ENCODE measurements around the gene EPHA4. TPM values are rescaled to one million over a fixed set of nuclear protein-coding genes. Genes with fewer than 3 reads are reported as not detected.

Gene EPHA4
- polyA plus RNA-seq, 2 donors: 4.5 to 6.0 TPM

DNA sequence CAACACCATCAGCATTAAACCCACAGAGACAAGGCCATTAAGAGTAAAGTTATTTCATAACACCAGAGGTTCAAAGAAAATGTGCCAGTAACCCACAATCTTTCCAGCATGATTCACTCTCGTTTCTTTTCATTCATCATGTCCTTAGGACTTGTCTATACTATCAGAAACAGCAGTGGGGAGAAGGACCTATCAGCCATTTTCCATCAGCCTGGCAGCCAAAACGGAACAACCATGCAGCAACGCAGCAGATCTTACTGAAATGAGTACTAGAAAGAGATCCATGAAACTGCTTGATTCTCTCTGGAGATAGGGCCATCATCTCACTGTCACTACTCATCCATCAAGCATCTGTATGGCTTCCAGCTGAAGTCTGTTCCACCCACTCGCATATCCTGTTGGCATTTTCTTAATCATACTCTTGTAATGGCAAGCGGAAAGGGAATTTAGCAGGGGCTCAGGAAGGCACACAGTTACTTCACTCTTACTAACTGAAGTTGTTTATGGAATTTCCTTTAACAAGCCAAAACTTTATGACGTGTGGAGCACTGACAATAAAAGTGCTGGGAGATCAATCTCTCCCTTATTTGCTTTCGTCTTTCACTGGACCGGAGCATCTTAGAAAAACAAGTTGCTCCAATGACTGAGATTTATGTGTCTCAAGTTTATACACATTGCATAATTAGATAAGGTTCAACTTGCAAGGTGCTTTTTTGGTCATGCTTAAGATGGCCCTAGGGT is 69.7 kb downstream of the EPHA4 start:
- Histone ChIP-seq H3K27ac (ENCODE audit: low read depth in 2 of 2, low read length in 1 of 2) (no peak overlapping the region), H3K4me1 (ENCODE audit: control insufficient read depth in 2 of 2, insufficient read depth in 2 of 2, low read length in 1 of 2) (peaks cover 0 to 2% of the 10 kb centered on the region in 2 donors), H3K9me3 (ENCODE audit: control insufficient read depth in 2 of 2, insufficient read depth in 1 of 2, low read depth in 1 of 2, low read length in 1 of 2) (no peaks in the 10 kb centered on the region), H3K4me3 (ENCODE audit: low read depth in 1 of 2, low read length in 2 of 2) (no peak overlapping the region), H3K27me3 (ENCODE audit: control insufficient read depth in 1 of 2, insufficient read depth in 2 of 2, low read length in 2 of 2) (no peaks in the 10 kb centered on the region), H3K36me3 (ENCODE audit: control insufficient read depth in 2 of 2, insufficient read depth in 2 of 2, low read length in 1 of 2) (no peaks in the 10 kb centered on the region)
- WGBS, 2 donors: 66 to 71% methylated on average over 8 of the region's 8 CpGs

DNA sequence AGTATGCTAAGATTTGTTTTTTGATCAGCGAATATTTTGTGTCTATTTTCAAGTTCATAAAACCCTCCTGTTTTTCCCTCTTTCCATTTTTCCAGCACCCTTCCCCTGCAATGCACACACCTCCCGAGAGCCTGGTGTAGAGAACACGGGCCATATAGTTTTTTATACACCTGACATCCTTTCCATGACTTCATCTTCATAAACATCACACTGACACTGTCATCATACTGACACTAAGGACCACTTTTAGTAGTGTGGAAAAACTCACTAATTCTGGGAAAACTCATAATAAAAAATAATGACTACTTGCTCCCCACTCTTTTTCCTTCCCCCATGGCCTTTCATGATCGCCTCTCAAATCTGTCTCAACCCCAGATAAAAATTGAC is 70.2 kb downstream of the EPHA4 start:
- WGBS, 2 donors: 73 to 87% methylated on average over 4 of the region's 4 CpGs
- Histone ChIP-seq H3K4me1 (ENCODE audit: control insufficient read depth in 2 of 2, insufficient read depth in 2 of 2, low read length in 1 of 2) (peaks cover 0 to 2% of the 10 kb centered on the region in 2 donors), H3K27me3 (ENCODE audit: control insufficient read depth in 1 of 2, insufficient read depth in 2 of 2, low read length in 2 of 2) (no peaks in the 10 kb centered on the region), H3K9me3 (ENCODE audit: control insufficient read depth in 2 of 2, insufficient read depth in 1 of 2, low read depth in 1 of 2, low read length in 1 of 2) (no peaks in the 10 kb centered on the region), H3K4me3 (ENCODE audit: low read depth in 1 of 2, low read length in 2 of 2) (no peak overlapping the region), H3K36me3 (ENCODE audit: control insufficient read depth in 2 of 2, insufficient read depth in 2 of 2, low read length in 1 of 2) (no peaks in the 10 kb centered on the region), H3K27ac (ENCODE audit: low read depth in 2 of 2, low read length in 1 of 2) (no peak overlapping the region)

DNA sequence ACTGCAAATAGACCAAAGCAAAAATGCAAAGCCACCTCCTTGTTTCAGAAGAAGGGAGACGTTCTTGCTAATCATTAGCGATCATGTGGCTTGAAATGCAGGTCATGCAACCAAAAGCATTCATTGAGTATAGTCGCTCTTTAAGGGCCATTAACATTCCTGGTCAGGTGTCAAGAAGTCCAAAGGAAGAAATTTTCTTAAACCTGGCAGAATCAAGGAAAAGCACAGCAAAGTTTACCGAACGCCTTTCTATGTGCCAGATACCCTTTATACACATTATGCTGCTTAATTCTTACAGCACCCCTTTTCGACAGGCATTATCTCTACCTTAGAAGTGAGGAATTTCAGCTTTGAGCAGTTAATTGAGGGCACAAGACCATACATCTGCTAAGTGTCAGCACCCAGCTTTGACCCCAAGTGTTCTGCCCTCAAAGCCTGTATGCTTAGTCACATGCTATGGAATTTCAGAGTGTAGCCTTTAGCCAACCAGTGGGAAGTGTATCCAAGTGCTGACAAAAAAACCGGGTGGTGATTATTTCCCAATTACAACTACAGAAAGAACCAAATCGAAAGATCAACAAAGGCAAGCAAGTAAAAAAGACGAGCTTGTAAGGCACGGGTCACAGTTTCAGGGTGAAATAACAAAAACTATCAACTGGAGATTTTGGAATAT is 70.8 kb downstream of the EPHA4 start:
- 70 to 75% methylated on average over 10 of the region's 10 CpGs for WGBS, 2 donors
- Histone ChIP-seq H3K9me3 (ENCODE audit: control insufficient read depth in 2 of 2, insufficient read depth in 1 of 2, low read depth in 1 of 2, low read length in 1 of 2) (no peaks in the 10 kb centered on the region), H3K4me1 (ENCODE audit: control insufficient read depth in 2 of 2, insufficient read depth in 2 of 2, low read length in 1 of 2) (peaks cover 0 to 2% of the 10 kb centered on the region in 2 donors), H3K27ac (ENCODE audit: low read depth in 2 of 2, low read length in 1 of 2) (no peak overlapping the region), H3K36me3 (ENCODE audit: control insufficient read depth in 2 of 2, insufficient read depth in 2 of 2, low read length in 1 of 2) (no peaks in the 10 kb centered on the region), H3K4me3 (ENCODE audit: low read depth in 1 of 2, low read length in 2 of 2) (no peak overlapping the region), H3K27me3 (ENCODE audit: control insufficient read depth in 1 of 2, insufficient read depth in 2 of 2, low read length in 2 of 2) (no peaks in the 10 kb centered on the region)

DNA sequence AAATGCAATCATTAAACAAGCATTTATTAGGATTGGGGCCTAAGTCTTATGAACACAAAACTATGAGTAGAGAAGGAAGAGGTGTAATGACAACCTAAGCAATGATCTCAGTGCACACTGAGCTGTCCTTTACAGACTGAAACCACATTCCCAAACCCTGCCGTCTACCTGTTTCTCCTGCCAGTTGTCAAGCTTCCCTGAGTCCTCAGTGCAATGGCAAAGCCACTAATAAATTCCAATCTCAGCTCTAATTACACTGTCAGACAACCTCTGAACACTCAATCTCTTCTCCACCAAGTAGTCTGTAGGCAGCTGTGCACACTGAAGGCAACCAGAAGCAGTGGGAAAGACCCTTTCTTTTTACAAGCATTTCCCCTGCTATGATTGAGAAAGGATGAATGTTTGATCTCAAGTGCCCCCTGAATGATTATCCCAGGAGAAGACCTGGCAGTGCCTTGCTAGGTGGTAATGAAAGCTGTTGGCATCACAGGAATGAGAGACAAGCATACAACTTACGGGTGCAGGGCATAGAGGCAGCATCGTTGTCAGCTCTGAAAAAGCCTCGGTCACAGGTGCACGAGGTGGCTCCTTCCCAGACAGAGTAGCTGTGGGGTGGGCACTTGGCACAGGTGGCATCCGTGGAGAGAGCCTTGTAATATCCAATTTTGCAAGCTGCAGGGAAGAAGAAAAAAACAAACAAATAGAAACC is 71.4 kb downstream of the EPHA4 start:
- Histone ChIP-seq H3K4me1 (ENCODE audit: control insufficient read depth in 2 of 2, insufficient read depth in 2 of 2, low read length in 1 of 2) (peaks cover 0 to 2% of the 10 kb centered on the region in 2 donors), H3K4me3 (ENCODE audit: low read depth in 1 of 2, low read length in 2 of 2) (no peak overlapping the region), H3K36me3 (ENCODE audit: control insufficient read depth in 2 of 2, insufficient read depth in 2 of 2, low read length in 1 of 2) (no peaks in the 10 kb centered on the region), H3K27ac (ENCODE audit: low read depth in 2 of 2, low read length in 1 of 2) (no peak overlapping the region), H3K9me3 (ENCODE audit: control insufficient read depth in 2 of 2, insufficient read depth in 1 of 2, low read depth in 1 of 2, low read length in 1 of 2) (no peaks in the 10 kb centered on the region), H3K27me3 (ENCODE audit: control insufficient read depth in 1 of 2, insufficient read depth in 2 of 2, low read length in 2 of 2) (no peaks in the 10 kb centered on the region)
- 81 to 91% methylated on average over 6 of the region's 6 CpGs for WGBS, 2 donors

DNA sequence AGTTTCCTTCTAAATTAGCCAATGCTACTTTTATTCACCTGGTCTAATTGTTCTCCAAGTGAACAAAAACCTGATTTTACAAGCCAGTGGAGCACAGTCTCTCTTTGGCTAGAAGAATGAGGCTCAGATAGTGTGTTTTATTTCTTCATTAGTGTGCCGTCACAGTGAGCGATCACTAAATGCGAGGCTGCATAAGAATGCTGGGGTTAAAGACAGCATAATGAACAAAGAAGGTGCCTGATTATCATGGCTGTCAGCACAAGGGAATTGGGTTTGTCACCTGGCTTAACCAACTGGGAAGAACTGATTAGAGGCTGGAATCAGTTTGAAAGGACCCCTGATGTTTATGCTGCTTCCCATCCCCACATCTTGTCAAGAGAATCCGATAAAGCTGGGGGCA is 76.4 kb downstream of the EPHA4 start:
- no peaks in the 10 kb centered on the region for H3K27me3 ChIP-seq (ENCODE audit: control insufficient read depth in 1 of 2, insufficient read depth in 2 of 2, low read length in 2 of 2)
- no peak overlapping the region for H3K27ac ChIP-seq (ENCODE audit: low read depth in 2 of 2, low read length in 1 of 2)
- no peaks in the 10 kb centered on the region for H3K9me3 ChIP-seq (ENCODE audit: control insufficient read depth in 2 of 2, insufficient read depth in 1 of 2, low read depth in 1 of 2, low read length in 1 of 2)
- no peak overlapping the region for H3K4me3 ChIP-seq (ENCODE audit: low read depth in 1 of 2, low read length in 2 of 2)
- 93 to 94% methylated on average over 4 of the region's 4 CpGs for WGBS, 2 donors
- no peaks in the 10 kb centered on the region for H3K4me1 ChIP-seq (ENCODE audit: control insufficient read depth in 2 of 2, insufficient read depth in 2 of 2, low read length in 1 of 2)
- no peaks in the 10 kb centered on the region for H3K36me3 ChIP-seq (ENCODE audit: control insufficient read depth in 2 of 2, insufficient read depth in 2 of 2, low read length in 1 of 2)

DNA sequence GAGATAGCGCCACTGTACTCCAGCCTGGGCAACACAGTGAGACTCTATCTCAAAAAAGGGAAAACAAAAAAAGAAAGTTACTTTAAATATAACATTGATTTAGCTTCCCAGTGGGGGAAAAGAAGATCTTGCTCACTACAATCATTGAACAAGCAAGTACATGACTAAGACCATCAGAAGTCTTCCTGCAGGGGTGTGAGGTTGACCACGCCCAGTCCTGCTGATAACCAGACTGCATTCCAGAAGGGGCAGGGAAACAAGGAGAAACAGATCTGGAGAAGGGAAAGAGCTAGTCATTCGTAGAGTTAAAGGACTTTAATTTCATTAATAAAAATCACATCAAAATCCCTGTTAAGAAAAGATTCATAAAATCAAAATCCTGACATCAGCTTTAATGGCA is 77.5 kb downstream of the EPHA4 start:
- H3K27ac ChIP-seq (ENCODE audit: low read depth in 2 of 2, low read length in 1 of 2): no peak overlapping the region
- H3K4me3 ChIP-seq (ENCODE audit: low read depth in 1 of 2, low read length in 2 of 2): no peak overlapping the region
- H3K4me1 ChIP-seq (ENCODE audit: control insufficient read depth in 2 of 2, insufficient read depth in 2 of 2, low read length in 1 of 2): no peaks in the 10 kb centered on the region
- no peaks in the 10 kb centered on the region for H3K9me3 ChIP-seq (ENCODE audit: control insufficient read depth in 2 of 2, insufficient read depth in 1 of 2, low read depth in 1 of 2, low read length in 1 of 2)
- 89 to 91% methylated on average over 3 of the region's 3 CpGs for WGBS, 2 donors
- no peaks in the 10 kb centered on the region for H3K27me3 ChIP-seq (ENCODE audit: control insufficient read depth in 1 of 2, insufficient read depth in 2 of 2, low read length in 2 of 2)
- H3K36me3 ChIP-seq (ENCODE audit: control insufficient read depth in 2 of 2, insufficient read depth in 2 of 2, low read length in 1 of 2): no peaks in the 10 kb centered on the region

DNA sequence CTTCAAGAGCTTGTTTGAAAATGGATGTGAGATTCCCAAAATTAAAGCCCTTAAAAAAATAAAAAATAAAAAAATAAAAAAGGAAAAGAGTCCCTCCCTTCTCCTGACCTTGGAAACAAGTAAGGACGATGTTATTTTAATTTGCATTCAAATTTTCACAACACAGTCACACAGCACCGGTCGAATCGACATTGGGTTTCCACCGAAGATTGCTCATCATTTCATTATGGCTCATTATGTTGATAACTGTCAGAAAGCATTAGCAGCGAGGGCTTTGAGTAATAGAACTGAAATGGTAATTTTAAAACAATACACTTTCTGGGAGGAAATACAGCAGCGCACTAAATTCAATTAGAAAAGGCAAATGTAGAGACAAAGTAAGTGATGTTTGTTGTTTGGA is 78.7 kb downstream of the EPHA4 start:
- H3K27ac ChIP-seq (ENCODE audit: low read depth in 2 of 2, low read length in 1 of 2): no peak overlapping the region
- H3K27me3 ChIP-seq (ENCODE audit: control insufficient read depth in 1 of 2, insufficient read depth in 2 of 2, low read length in 2 of 2): no peaks in the 10 kb centered on the region
- H3K4me3 ChIP-seq (ENCODE audit: low read depth in 1 of 2, low read length in 2 of 2): no peak overlapping the region
- 87 to 89% methylated on average over 7 of the region's 7 CpGs for WGBS, 2 donors
- no peaks in the 10 kb centered on the region for H3K4me1 ChIP-seq (ENCODE audit: control insufficient read depth in 2 of 2, insufficient read depth in 2 of 2, low read length in 1 of 2)
- H3K36me3 ChIP-seq (ENCODE audit: control insufficient read depth in 2 of 2, insufficient read depth in 2 of 2, low read length in 1 of 2): no peaks in the 10 kb centered on the region
- no peaks in the 10 kb centered on the region for H3K9me3 ChIP-seq (ENCODE audit: control insufficient read depth in 2 of 2, insufficient read depth in 1 of 2, low read depth in 1 of 2, low read length in 1 of 2)

DNA sequence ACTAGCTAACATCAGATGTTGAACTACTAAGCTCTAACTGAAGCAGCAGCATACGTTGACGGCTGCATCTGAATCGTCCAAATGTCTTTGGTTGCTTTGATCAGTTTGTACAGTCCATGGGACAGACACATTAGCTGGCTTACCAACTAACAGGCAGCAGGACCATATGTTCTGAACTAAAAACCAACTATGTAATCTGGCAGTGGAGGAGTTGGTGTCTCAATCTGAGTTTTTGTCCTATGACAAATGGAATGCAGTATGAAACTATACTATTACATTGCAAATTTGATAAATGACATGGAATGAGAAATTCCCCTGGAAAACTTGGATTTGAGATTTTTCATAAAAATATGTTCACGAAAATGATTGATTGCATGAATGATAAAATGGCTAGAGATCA is 79.5 kb downstream of the EPHA4 start:
- 85 to 86% methylated on average over 4 of the region's 4 CpGs for WGBS, 2 donors

DNA sequence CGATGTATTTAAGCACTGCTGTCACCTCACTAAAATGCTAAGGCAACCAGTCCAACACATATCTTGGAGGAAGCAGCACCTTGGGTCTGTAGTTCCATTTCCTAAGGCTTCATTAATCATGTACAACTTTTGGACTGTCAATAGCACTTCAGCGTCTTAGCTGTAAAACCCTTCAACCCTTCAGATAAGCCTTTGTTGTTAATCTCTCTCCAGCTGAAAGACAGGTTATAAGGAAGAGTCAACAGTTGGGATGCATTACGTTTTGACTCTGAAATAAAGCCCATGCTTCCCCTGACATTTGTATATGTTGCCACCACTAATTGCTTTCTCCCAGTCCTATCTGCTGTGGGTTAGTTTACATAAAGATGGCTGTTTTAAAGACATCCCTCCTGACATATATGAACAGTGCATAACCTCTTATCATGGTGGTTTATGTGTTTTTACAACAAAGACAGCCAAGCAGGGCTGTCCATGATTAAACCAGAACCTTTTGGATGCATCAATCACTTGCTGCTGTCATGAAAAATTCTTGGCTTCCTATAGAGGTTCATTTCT is 81.5 kb downstream of the EPHA4 start:
- WGBS, 2 donors: 46 to 55% methylated on average over 3 of the region's 3 CpGs
- no peak overlapping the region for H3K27ac ChIP-seq (ENCODE audit: low read depth in 2 of 2, low read length in 1 of 2)
- no peak overlapping the region for H3K4me3 ChIP-seq (ENCODE audit: low read depth in 1 of 2, low read length in 2 of 2)
- H3K4me1 ChIP-seq (ENCODE audit: control insufficient read depth in 2 of 2, insufficient read depth in 2 of 2, low read length in 1 of 2): no peaks in the 10 kb centered on the region
- no peaks in the 10 kb centered on the region for H3K27me3 ChIP-seq (ENCODE audit: control insufficient read depth in 1 of 2, insufficient read depth in 2 of 2, low read length in 2 of 2)
- no peaks in the 10 kb centered on the region for H3K36me3 ChIP-seq (ENCODE audit: control insufficient read depth in 2 of 2, insufficient read depth in 2 of 2, low read length in 1 of 2)
- H3K9me3 ChIP-seq (ENCODE audit: control insufficient read depth in 2 of 2, insufficient read depth in 1 of 2, low read depth in 1 of 2, low read length in 1 of 2): no peaks in the 10 kb centered on the region

More for the DNA sequence above, 79.5 kb downstream of the EPHA4 start:
- no peaks in the 10 kb centered on the region for H3K9me3 ChIP-seq (ENCODE audit: control insufficient read depth in 2 of 2, insufficient read depth in 1 of 2, low read depth in 1 of 2, low read length in 1 of 2)
- no peaks in the 10 kb centered on the region for H3K36me3 ChIP-seq (ENCODE audit: control insufficient read depth in 2 of 2, insufficient read depth in 2 of 2, low read length in 1 of 2)
- no peaks in the 10 kb centered on the region for H3K4me1 ChIP-seq (ENCODE audit: control insufficient read depth in 2 of 2, insufficient read depth in 2 of 2, low read length in 1 of 2)
- H3K4me3 ChIP-seq (ENCODE audit: low read depth in 1 of 2, low read length in 2 of 2): no peak overlapping the region
- H3K27ac ChIP-seq (ENCODE audit: low read depth in 2 of 2, low read length in 1 of 2): no peak overlapping the region
- no peaks in the 10 kb centered on the region for H3K27me3 ChIP-seq (ENCODE audit: control insufficient read depth in 1 of 2, insufficient read depth in 2 of 2, low read length in 2 of 2)
